ENCODE measurements around the gene WRNIP1. TPM values are rescaled to one million over a fixed set of nuclear protein-coding genes. Genes with fewer than 3 reads are reported as not detected.

Gene WRNIP1
- total RNA-seq, 1 experiment from 2014 or later: 38.1 TPM

- Mint-ChIP-seq H3K4me3 (no peak overlapping the region), H3K9me3 (peaks cover 10 to 22% of the 10 kb centered on the region in 2 experiments; a peak in 4 of 5 replicates), H3K27me3 (ENCODE audit: low read depth) (no peaks in the 10 kb centered on the region; the same call in 1 of the 2 replicates), H3K36me3 (ENCODE audit: insufficient read depth in 1 of 3, low read depth in 3 of 3) (peaks cover 2 to 13% (median 6%) of the 10 kb centered on the region in 3 experiments; a peak in 6 of 7 replicates), H3K4me1 (peaks cover 9 to 12% of the 10 kb centered on the region in 2 experiments), H3K27ac (no peak overlapping the region)
- WGBS (ENCODE audit: extremely low coverage, insufficient read length, low lambda C conversion rate): no CpG with 5 or more reads among the region's 6 CpGs
- Histone ChIP-seq H4K91ac (ENCODE audit: insufficient read length, low read depth, low read length) (no peak overlapping the region), H3K23me2 (ENCODE audit: insufficient read length, low read depth, low read length, poor library complexity, severe bottlenecking) (no peaks in the 10 kb centered on the region), H3K79me2 (ENCODE audit: insufficient read depth, low read length) (no peaks in the 10 kb centered on the region), H4K20me1 (ENCODE audit: control insufficient read depth, insufficient read depth, insufficient read length) (no peaks in the 10 kb centered on the region), H2AFZ (ENCODE audit: low read length) (no peak overlapping the region), H3K23ac (ENCODE audit: insufficient read length, low read depth, low read length) (no peak overlapping the region), H3K4me2 (ENCODE audit: insufficient read depth, insufficient read length, low read length) (no peak overlapping the region), H3K9me3 (ENCODE audit: control insufficient read depth, low read depth, low read length) (no peaks in the 10 kb centered on the region), H3K9ac (ENCODE audit: extremely low read depth, insufficient read length, low read length) (no peak overlapping the region), H3K27me3 (ENCODE audit: insufficient read depth, low read length) (no peaks in the 10 kb centered on the region), H2BK15ac (ENCODE audit: low read depth, low read length) (no peak overlapping the region), H2AK5ac (ENCODE audit: insufficient read length, low read length) (no peak overlapping the region), H3K14ac (ENCODE audit: insufficient read depth, low read length) (no peak overlapping the region), H3K4ac (ENCODE audit: low read depth, low read length) (no peak overlapping the region), H3K79me1 (ENCODE audit: insufficient read depth, low read depth, low read length, poor library complexity, severe bottlenecking) (no peaks in the 10 kb centered on the region), H4K8ac (replicated peaks; ENCODE audit: insufficient read length, low read depth, low read length) (no peak overlapping the region), H3K18ac (ENCODE audit: insufficient read length, low read depth, low read length) (no peak overlapping the region), H3K56ac (ENCODE audit: insufficient read length, low read depth, low read length) (no peak overlapping the region), H2BK12ac (ENCODE audit: insufficient read length, low read depth, low read length) (no peak overlapping the region), H2BK120ac (ENCODE audit: low read depth, low read length, poor library complexity, severe bottlenecking) (no peak overlapping the region), H2BK20ac (ENCODE audit: low read depth, low read length, poor library complexity, severe bottlenecking) (no peak overlapping the region), H3K27ac (ENCODE audit: insufficient read length, low read depth, low read length) (no peak overlapping the region), H2BK5ac (ENCODE audit: insufficient read length, low read length) (no peak overlapping the region), H4K5ac (ENCODE audit: insufficient read length, low read depth, low read length) (no peak overlapping the region), H3K4me1 (ENCODE audit: insufficient read depth, low read length) (no peaks in the 10 kb centered on the region), H3T11ph (ENCODE audit: low read length) (no peak overlapping the region)
- TF ChIP-seq CTCF (conservative IDR thresholded peaks at IDR 0.05): no peak
- DNase-seq: no peak
Measured at GRCh38 chr6:2718334-2719092, 46.7 kb upstream of the WRNIP1 start.
